KMS-11 (cell line): ENCODE measurements around the gene CCSER1.

ENCODE experiments used
- H2AFZ ChIP-seq: fragments of 200-600 bp; sonication (generic); 2 replicates; pipeline ENCODE4 v1.6.1; 2016; ENCODE audit warnings: antibody characterized with exemption, mixed run types, low read depth
- H3K27ac ChIP-seq: fragments of 200-600 bp; sonication (generic); 2 replicates; pipeline ENCODE4 v1.6.1; 2016; ENCODE audit warnings: mild to moderate bottlenecking, mixed run types
- H3K27me3 ChIP-seq: fragments of 200-600 bp; sonication (generic); 2 replicates; pipeline ENCODE4 v1.6.1; 2017; ENCODE audit warnings: mild to moderate bottlenecking, low read depth, mixed run types, moderate library complexity; ENCODE audit not compliant: insufficient read depth
- H3K36me3 ChIP-seq: fragments of 200-600 bp; sonication (generic); 2 replicates; pipeline ENCODE4 v1.6.1; 2017; ENCODE audit warnings: mild to moderate bottlenecking, mixed run types; ENCODE audit not compliant: insufficient read depth
- H3K4me1 ChIP-seq: fragments of 200-600 bp; sonication (generic); 2 replicates; pipeline ENCODE4 v1.6.1; 2016; ENCODE audit warnings: mild to moderate bottlenecking, low read depth, mixed run types; ENCODE audit not compliant: poor library complexity, severe bottlenecking
- H3K4me2 ChIP-seq: fragments of 200-600 bp; sonication (generic); 2 replicates; pipeline ENCODE4 v1.7.0; 2016; ENCODE audit warnings: mild to moderate bottlenecking, mixed run types
- H3K4me3 ChIP-seq: fragments of 200-600 bp; sonication (generic); IDR thresholded peaks from 2 replicates; pipeline ENCODE4 v1.6.1; 2017; ENCODE audit warnings: low read depth, low read length, mixed read lengths; ENCODE audit not compliant: insufficient read depth
- H3K79me2 ChIP-seq: fragments of 200-600 bp; sonication (generic); 2 replicates; pipeline ENCODE4 v1.6.1; 2016; ENCODE audit warnings: low read depth, mixed run types; ENCODE audit not compliant: insufficient read depth
- H3K9ac ChIP-seq: fragments of 200-600 bp; sonication (generic); 2 replicates; pipeline ENCODE4 v1.6.1; 2016; ENCODE audit warnings: mild to moderate bottlenecking, mixed run types
- H4K20me1 ChIP-seq: fragments of 200-600 bp; sonication (generic); 2 replicates; pipeline ENCODE4 v1.6.1; 2016; ENCODE audit warnings: mild to moderate bottlenecking, mixed run types; ENCODE audit not compliant: insufficient read depth
- TF ChIP-seq, protein P1 (sequence below): fragments of 200-600 bp; sonication (generic); conservative IDR thresholded peaks from 2 replicates; pipeline ENCODE4 v1.6.1; 2017; ENCODE audit warnings: low read depth, mild to moderate bottlenecking, antibody characterized with exemption, low read length, moderate library complexity, mixed read lengths

Gene CCSER1

GRCh38 chr4:90095000-90095399 is 32.2 kb upstream of the CCSER1 start:
- no peak overlapping the region for H3K4me3 ChIP-seq
- H4K20me1 ChIP-seq = no peaks in the 10 kb centered on the region
- no peak overlapping the region for H2AFZ ChIP-seq
- no peaks in the 10 kb centered on the region for H3K79me2 ChIP-seq
- H3K4me1 ChIP-seq = no peaks in the 10 kb centered on the region
- no peak overlapping the region for H3K27ac ChIP-seq
- TF ChIP-seq, protein P1, sequence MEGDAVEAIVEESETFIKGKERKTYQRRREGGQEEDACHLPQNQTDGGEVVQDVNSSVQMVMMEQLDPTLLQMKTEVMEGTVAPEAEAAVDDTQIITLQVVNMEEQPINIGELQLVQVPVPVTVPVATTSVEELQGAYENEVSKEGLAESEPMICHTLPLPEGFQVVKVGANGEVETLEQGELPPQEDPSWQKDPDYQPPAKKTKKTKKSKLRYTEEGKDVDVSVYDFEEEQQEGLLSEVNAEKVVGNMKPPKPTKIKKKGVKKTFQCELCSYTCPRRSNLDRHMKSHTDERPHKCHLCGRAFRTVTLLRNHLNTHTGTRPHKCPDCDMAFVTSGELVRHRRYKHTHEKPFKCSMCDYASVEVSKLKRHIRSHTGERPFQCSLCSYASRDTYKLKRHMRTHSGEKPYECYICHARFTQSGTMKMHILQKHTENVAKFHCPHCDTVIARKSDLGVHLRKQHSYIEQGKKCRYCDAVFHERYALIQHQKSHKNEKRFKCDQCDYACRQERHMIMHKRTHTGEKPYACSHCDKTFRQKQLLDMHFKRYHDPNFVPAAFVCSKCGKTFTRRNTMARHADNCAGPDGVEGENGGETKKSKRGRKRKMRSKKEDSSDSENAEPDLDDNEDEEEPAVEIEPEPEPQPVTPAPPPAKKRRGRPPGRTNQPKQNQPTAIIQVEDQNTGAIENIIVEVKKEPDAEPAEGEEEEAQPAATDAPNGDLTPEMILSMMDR = no peak
- H3K36me3 ChIP-seq = no peaks in the 10 kb centered on the region
- no peak overlapping the region for H3K4me2 ChIP-seq
- no peaks in the 10 kb centered on the region for H3K27me3 ChIP-seq
- no peak overlapping the region for H3K9ac ChIP-seq

DNA sequence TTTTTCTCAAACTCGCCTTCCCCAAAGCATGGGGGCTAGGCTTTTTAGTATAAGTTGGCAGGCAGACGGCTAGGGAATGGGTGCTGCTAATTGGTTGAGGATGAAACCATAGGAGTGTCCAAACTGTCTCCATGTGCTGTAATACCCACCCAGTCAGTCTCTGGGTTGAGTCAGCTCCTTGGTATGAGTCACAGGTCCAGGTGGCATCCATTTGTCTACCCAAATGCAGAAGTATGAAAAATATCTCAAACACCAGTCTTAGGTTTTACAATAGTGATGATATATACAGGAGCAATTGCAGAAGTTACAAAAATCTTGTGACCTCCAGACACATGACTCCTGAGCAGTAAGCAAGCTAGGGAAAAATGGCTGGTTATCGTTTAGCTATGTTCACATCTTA is 27.4 kb upstream of the CCSER1 start:
- TF ChIP-seq, protein P1 = no peak
- no peaks in the 10 kb centered on the region for H4K20me1 ChIP-seq
- H3K27ac ChIP-seq = no peak overlapping the region
- H2AFZ ChIP-seq = no peak overlapping the region
- H3K27me3 ChIP-seq = no peaks in the 10 kb centered on the region
- no peaks in the 10 kb centered on the region; the same call in 1 of the 2 replicates for H3K36me3 ChIP-seq
- H3K79me2 ChIP-seq = no peaks in the 10 kb centered on the region
- H3K4me2 ChIP-seq = no peak overlapping the region
- H3K4me3 ChIP-seq = no peak overlapping the region
- H3K9ac ChIP-seq = no peak overlapping the region
- no peaks in the 10 kb centered on the region for H3K4me1 ChIP-seq

GRCh38 chr4:90103991-90104390 is 23.2 kb upstream of the CCSER1 start:
- Histone ChIP-seq H4K20me1 (no peaks in the 10 kb centered on the region), H3K4me3 (no peak overlapping the region), H3K4me1 (no peaks in the 10 kb centered on the region), H3K9ac (no peak overlapping the region), H2AFZ (no peak overlapping the region), H3K4me2 (no peak overlapping the region), H3K27ac (no peak overlapping the region), H3K36me3 (no peaks in the 10 kb centered on the region; the same call in 1 of the 2 replicates), H3K27me3 (no peaks in the 10 kb centered on the region), H3K79me2 (no peaks in the 10 kb centered on the region)
- TF ChIP-seq, protein P1 = no peak

DNA sequence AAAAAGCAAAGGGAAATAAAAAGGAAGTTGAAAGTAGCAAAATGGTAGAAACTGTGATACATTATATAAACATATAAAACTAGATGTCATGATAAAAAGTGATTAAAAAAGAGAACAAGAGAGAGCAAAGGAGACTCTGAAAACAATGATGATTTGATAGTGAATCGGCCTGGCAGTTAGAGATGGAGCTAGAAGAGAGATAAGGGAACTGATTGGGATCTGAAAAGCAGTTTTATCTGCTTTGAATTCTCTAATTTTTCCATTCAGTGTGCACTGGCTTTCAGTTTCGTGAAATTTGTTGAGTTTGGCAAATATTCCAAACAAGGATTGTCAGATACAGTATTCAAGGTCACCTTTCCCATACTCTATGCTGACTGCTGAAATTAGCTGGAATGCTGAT is 21.9 kb upstream of the CCSER1 start:
- no peak overlapping the region for H3K4me2 ChIP-seq
- H3K79me2 ChIP-seq = no peaks in the 10 kb centered on the region
- H3K9ac ChIP-seq = no peak overlapping the region
- H3K4me1 ChIP-seq = no peaks in the 10 kb centered on the region
- H3K27me3 ChIP-seq = no peaks in the 10 kb centered on the region
- no peaks in the 10 kb centered on the region; the same call in 1 of the 2 replicates for H3K36me3 ChIP-seq
- H4K20me1 ChIP-seq = no peaks in the 10 kb centered on the region
- H2AFZ ChIP-seq = no peak overlapping the region
- H3K27ac ChIP-seq = no peak overlapping the region
- TF ChIP-seq, protein P1 = no peak
- H3K4me3 ChIP-seq = no peak overlapping the region
